ENCODE results near the gene NDUFB11.
"Not testable (repeated sequence)": the region's sequence is repeated elsewhere in the genome, so short reads cannot be mapped to it uniquely, and the experiment has no call there.

The NDUFB11 gene

GRCh38 chrX:47133493-47133892 is 11.0 kb downstream of the NDUFB11 start:
- H3K4me3 ChIP-seq (ENCODE audit: low read length), result no peak overlapping the region
- DNase-seq (ENCODE audit: low read depth), result no peak
- no peak for TF ChIP-seq CTCF (conservative IDR thresholded peaks at IDR 0.05; ENCODE audit: low read length)

- peak overlapping the region; percentile 72 for H3K4me3 ChIP-seq (ENCODE audit: low read length)
- no peak for DNase-seq (ENCODE audit: low read depth)
- no peak for TF ChIP-seq CTCF (conservative IDR thresholded peaks at IDR 0.05; ENCODE audit: low read length)
Observed at GRCh38 chrX:47129899-47130358, 14.6 kb downstream of the NDUFB11 start.

- H3K4me3 ChIP-seq (ENCODE audit: low read length), result peak overlapping the region; percentile 72
- no peak for TF ChIP-seq CTCF (conservative IDR thresholded peaks at IDR 0.05; ENCODE audit: low read length)
- DNase-seq (ENCODE audit: low read depth), result peak; percentile 96
Observed at GRCh38 chrX:47129157-47129898, 15.2 kb downstream of the NDUFB11 start.

- not testable (repeated sequence) for H3K4me3 ChIP-seq (ENCODE audit: low read length); DNase-seq (ENCODE audit: low read depth)
Observed at GRCh38 chrX:47124466-47124865, 20.0 kb downstream of the NDUFB11 start.

GRCh38 chrX:47116551-47117110 is 27.9 kb downstream of the NDUFB11 start:
- not testable (repeated sequence) for DNase-seq (ENCODE audit: low read depth)

GRCh38 chrX:47112316-47112954 is 32.1 kb downstream of the NDUFB11 start:
- H3K4me3 ChIP-seq (ENCODE audit: low read length), result no peak overlapping the region
- DNase-seq (ENCODE audit: low read depth), result peak; percentile 13
- TF ChIP-seq CTCF (conservative IDR thresholded peaks at IDR 0.05; ENCODE audit: low read length), result no peak

More at GRCh38 chrX:47116551-47117110, 27.9 kb downstream of the NDUFB11 start:
- not testable (repeated sequence) for H3K4me3 ChIP-seq (ENCODE audit: low read length)

GRCh38 chrX:47110936-47111615 is 33.4 kb downstream of the NDUFB11 start:
- not testable (repeated sequence) for H3K4me3 ChIP-seq (ENCODE audit: low read length); DNase-seq (ENCODE audit: low read depth)

GRCh38 chrX:47101206-47101605 is 43.3 kb downstream of the NDUFB11 start:
- no peak overlapping the region for H3K4me3 ChIP-seq (ENCODE audit: low read length)
- TF ChIP-seq CTCF (conservative IDR thresholded peaks at IDR 0.05; ENCODE audit: low read length), result no peak
- DNase-seq (ENCODE audit: low read depth), result no peak
